GM10266 (cell line): Measurements from ENCODE around the gene TP53BP2.
"Not testable (repeated sequence)": the region's sequence is repeated elsewhere in the genome, so short reads cannot be mapped to it uniquely, and the experiment has no call there.

ENCODE experiments used
- DNase-seq: peaks from one replicate; pipeline ENCODE4 v3.0.0; 2012; ENCODE audit errors: extremely low spot score
- TF ChIP-seq, protein P1 (sequence below): IDR thresholded peaks from 2 replicates; pipeline ENCODE4 v1.5.1; 2012; ENCODE audit warnings: mild to moderate bottlenecking, low read depth; ENCODE audit not compliant: control insufficient read depth, insufficient read depth; ENCODE audit errors: missing control alignments

Gene TP53BP2

GRCh38 chr1:223745731-223746130, 100.0 kb downstream of the TP53BP2 start:
- DNase-seq, result no peak
- TF ChIP-seq, protein P1, sequence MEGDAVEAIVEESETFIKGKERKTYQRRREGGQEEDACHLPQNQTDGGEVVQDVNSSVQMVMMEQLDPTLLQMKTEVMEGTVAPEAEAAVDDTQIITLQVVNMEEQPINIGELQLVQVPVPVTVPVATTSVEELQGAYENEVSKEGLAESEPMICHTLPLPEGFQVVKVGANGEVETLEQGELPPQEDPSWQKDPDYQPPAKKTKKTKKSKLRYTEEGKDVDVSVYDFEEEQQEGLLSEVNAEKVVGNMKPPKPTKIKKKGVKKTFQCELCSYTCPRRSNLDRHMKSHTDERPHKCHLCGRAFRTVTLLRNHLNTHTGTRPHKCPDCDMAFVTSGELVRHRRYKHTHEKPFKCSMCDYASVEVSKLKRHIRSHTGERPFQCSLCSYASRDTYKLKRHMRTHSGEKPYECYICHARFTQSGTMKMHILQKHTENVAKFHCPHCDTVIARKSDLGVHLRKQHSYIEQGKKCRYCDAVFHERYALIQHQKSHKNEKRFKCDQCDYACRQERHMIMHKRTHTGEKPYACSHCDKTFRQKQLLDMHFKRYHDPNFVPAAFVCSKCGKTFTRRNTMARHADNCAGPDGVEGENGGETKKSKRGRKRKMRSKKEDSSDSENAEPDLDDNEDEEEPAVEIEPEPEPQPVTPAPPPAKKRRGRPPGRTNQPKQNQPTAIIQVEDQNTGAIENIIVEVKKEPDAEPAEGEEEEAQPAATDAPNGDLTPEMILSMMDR, result no peak

DNA sequence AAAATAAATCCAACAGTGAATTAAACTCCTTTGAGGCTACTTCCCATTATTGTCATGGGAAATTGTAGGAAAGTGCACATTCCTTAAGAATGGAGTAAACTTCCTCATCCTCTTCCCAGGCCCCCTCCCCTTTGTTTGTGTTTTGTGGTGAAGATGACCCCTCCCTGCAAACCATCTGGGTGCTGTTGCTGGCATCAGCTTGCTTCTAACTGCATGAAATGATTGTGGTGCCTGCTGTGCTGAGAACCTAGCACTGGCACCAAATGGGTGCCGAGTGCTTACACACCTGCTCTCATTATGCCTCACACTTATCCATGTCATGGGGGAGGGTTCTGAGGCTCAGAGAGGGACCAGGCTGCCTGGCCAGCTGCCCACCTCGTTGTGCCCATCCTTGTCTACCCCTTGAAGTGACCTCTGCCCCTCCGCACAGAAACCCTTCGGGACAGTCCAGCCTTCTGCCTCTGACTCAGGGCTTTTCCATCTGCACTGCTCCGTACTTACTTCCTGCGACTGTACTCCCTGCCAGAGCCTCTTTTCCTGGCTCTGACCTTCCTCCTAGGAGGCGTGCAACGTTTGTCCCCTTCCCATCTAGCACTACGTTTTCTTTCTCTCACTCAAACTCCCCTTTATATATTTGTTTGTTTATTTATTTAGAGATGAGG, 102.8 kb downstream of the TP53BP2 start:
- no peak for DNase-seq
- TF ChIP-seq, protein P1, result no peak

- DNase-seq, result no peak
- TF ChIP-seq, protein P1, result no peak
Observed at GRCh38 chr1:223741861-223742260, 103.9 kb downstream of the TP53BP2 start.

DNA sequence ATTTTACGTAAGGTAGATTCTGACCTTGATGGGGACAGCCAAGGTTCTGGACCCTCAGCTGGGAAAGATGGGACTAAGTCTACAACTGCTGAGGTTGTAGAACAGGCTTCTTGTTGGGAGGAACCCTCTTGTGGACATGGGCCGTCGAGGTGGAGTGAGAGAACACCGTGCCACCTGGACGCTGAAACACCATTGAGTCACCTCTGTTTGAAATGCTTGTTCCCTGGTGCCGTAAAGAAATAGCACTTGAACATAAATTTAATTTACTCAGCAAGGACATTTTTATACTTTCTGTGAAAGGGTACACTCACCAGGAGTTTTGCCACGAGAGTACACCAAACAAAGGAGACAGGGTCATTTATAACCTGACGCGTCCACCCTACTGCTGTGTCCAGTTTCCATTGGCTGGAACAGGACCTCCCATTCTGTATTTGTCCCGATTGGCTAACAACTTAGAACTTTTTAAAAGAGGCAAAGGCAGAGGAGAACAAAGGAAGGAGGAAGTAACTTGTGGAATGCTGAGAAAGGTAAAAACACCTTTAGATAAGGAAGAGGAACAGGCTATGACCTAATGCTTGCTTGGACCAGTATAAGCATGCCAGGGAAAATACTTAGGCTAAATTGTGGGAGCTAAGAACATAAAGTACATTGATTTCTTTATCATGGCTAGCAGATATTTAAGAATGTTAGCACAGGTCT, 105.6 kb downstream of the TP53BP2 start:
- not testable (repeated sequence) for DNase-seq

DNA sequence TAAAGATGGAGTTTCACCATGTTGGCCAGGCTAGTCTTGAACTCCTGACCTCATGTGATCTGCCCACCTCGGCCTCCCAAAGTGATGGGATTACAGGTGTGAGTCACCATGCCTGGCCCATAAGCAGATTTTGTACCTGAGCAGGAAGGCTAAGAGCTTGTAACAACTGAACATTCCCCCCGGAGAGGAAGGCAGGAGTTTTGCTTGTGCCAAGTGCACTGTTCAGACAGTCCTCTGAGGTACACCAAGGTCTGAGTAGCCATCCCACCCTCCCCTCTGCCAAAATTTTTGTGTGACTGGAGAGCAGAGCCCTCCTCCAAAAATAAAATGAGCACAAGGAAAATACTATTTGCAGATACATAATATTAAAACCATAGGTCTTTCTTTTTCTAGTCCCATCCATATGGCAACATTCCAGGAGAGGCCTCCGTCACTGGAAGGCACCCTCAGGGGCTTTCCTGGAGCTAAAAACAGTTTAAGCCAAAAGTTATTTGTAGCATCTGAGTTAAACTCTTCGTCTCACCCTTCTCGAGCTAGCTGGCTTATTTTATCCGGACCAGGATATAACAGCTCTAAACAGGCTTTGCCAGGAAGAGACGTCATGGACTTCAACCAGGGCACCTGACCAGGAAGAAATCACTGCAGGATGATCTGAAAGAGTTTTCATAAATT, 106.2 kb downstream of the TP53BP2 start:
- DNase-seq, result no peak
- TF ChIP-seq, protein P1, result no peak

- TF ChIP-seq, protein P1, result no peak
- no peak for DNase-seq
Observed at GRCh38 chr1:223738465-223739365, 107.0 kb downstream of the TP53BP2 start.

DNA sequence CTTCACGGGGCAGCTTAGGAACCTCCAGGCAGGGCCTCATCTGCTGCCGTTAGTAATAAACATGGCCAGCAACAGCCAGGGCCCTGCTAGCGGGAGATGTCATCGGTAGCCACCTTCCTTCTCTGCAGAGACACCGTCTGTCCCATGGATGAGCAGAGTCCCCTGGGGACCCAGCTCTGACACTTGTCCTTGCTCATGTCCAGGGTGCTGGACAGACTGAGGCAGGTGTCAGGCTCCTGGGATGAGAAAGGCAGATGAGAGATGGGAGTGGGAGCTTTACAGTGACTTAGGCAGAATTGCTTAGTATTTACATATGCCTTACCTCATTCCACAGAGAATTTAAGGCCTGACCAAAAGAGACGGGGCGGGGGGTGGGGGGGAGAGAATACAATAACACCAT, 108.4 kb downstream of the TP53BP2 start:
- TF ChIP-seq, protein P1, result no peak
- no peak for DNase-seq

- DNase-seq, result not testable (repeated sequence)
Observed at GRCh38 chr1:223736638-223737037, 109.1 kb downstream of the TP53BP2 start.
